SH-SY5Y (cell line): ENCODE results near the gene C2CD3.

Experiments used
- GATA2 ChIP-seq: IDR thresholded peaks from 2 replicates; pipeline ENCODE4 v1.6.1; 2011; ENCODE audit warnings: mild to moderate bottlenecking, low read depth, low read length
- GATA3 ChIP-seq: IDR thresholded peaks from 2 replicates; pipeline ENCODE4 v1.6.1; 2011; ENCODE audit warnings: low read depth, mild to moderate bottlenecking, low read length, moderate library complexity

DNA sequence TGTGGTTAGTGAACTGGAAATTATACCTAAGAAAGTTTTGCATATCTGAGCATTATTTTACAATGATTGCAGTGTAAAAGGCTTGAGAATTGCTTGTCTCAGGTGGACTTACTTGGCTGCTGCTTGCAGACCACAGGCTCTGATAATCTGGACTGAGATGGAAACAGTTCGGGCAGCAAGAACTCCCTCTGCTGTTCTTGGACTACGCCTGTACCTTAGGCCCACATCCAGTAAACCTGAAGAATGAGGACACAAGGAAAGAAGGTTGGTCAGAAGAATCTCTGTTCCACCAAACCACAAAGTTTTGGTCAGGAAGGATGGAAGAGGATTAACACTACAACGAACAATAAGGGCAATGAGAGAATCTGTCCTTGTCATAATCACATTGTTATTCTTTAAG lies 80.1 kb downstream of the C2CD3 start:
- TF ChIP-seq GATA3, result no peak
- TF ChIP-seq GATA2, result no peak
